ENCODE results near the gene PHF19. TPM values are rescaled to one million over a fixed set of nuclear protein-coding genes. Genes with fewer than 3 reads are reported as not detected.

PHF19 gene
- total and polyA plus RNA-seq, 2 donors, result 32.6 to 47.1 TPM

DNA sequence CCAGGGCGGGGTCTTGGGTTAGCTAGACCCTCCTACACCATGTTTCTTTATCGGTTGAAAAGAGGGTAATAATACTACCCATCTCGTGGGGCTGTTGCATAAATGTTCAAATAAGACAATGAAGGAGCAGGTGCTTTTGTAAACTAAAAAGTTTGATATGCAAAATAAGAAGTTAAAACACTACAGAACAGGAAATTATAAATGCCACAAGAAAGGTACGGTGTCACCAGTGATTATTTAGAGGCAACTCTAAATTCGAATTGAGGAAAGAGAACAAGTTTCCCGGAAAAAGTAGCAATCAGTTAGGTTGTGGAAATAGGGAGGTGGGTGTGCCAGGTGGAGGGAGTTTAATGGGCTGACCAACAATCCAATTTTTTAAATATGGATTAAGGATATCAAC, 2.5 kb upstream of the PHF19 start:
- peak in 1 of 9 donors; percentile 29 for DNase-seq (ENCODE audit: low read depth in 6 of 9, low spot score in 9 of 9)
- 23% methylated on average over 6 of the region's 6 CpGs for WGBS
- H3K4me3 ChIP-seq (ENCODE audit: low read length in 2 of 2), result no peak overlapping the region
- H3K27ac ChIP-seq (ENCODE audit: low read depth in 1 of 2, low read length in 1 of 2), result peak overlapping the region; percentile 85 to 96
- peaks cover 28 to 60% of the 10 kb centered on the region in 2 donors for H3K4me1 ChIP-seq (ENCODE audit: control insufficient read depth in 2 of 2, insufficient read depth in 2 of 2, low read length in 2 of 2)
- peaks cover 0 to 7% of the 10 kb centered on the region in 2 donors for H3K36me3 ChIP-seq (ENCODE audit: control insufficient read depth in 2 of 2, insufficient read depth in 2 of 2, low read length in 1 of 2)
- H3K27me3 ChIP-seq (ENCODE audit: control insufficient read depth in 2 of 2, insufficient read depth in 1 of 2, low read length in 1 of 2), result no peaks in the 10 kb centered on the region
- H3K9me3 ChIP-seq (ENCODE audit: control insufficient read depth in 2 of 2, insufficient read depth in 1 of 2, low read length in 1 of 2), result no peaks in the 10 kb centered on the region

DNA sequence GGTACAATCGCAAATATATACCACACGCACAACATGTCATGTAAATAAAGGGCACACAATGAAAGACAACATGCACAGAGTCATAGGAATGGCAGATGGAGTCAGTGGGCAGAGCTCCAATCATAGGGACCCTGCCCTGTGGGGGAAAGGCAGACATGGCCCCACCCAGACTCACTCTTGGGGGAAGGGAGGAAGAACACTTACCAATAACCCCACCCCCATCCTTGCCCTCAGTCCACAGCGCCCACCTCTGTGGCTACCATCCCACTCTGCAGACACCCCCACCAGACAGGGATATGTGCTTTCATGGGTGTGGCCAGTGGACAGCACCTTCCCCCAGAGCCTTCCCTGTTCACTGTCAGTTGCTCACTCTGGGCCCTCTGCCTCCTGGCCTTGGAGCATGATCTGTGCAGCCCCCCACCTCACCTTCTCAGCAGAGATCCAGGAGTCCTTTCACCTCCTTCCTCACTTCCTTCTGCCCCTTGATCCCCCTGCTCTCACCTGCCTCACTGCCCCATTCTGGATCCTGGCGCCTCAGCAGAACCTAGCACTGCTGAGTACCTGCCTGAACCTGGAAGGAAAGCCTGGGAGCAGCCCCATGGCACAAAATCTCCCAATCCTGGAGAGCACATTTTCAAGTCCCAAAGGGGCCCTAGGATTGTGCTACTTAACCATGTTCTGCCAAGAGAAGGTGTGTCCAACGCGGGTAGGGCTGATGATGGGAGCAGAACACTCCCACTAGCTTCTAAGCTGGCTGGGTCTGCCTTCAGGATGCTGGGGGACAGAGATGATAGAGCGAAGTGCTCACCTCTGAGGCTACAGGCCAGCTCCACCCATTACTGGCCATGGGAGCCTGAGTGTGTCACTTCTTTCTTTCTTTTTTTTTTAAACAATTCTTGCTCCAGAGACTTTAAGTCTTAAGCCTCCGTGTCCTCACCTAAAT, 1.5 kb upstream of the PHF19 start:
- WGBS, result 83% methylated on average over 8 of the region's 8 CpGs
- H3K36me3 ChIP-seq (ENCODE audit: control insufficient read depth in 2 of 2, insufficient read depth in 2 of 2, low read length in 1 of 2), result peaks cover 10 to 17% of the 10 kb centered on the region in 2 donors
- DNase-seq (ENCODE audit: low read depth in 6 of 9, low spot score in 9 of 9), result peak in 1 of 9 donors; percentile 60
- H3K27ac ChIP-seq (ENCODE audit: low read depth in 1 of 2, low read length in 1 of 2), result peak overlapping the region; percentile 96 to 99
- H3K4me1 ChIP-seq (ENCODE audit: control insufficient read depth in 2 of 2, insufficient read depth in 2 of 2, low read length in 2 of 2), result peaks cover 28 to 67% of the 10 kb centered on the region in 2 donors
- no peaks in the 10 kb centered on the region for H3K27me3 ChIP-seq (ENCODE audit: control insufficient read depth in 2 of 2, insufficient read depth in 1 of 2, low read length in 1 of 2)
- peak overlapping the region; percentile 71 to 77 for H3K4me3 ChIP-seq (ENCODE audit: low read length in 2 of 2)
- H3K9me3 ChIP-seq (ENCODE audit: control insufficient read depth in 2 of 2, insufficient read depth in 1 of 2, low read length in 1 of 2), result no peaks in the 10 kb centered on the region

DNA sequence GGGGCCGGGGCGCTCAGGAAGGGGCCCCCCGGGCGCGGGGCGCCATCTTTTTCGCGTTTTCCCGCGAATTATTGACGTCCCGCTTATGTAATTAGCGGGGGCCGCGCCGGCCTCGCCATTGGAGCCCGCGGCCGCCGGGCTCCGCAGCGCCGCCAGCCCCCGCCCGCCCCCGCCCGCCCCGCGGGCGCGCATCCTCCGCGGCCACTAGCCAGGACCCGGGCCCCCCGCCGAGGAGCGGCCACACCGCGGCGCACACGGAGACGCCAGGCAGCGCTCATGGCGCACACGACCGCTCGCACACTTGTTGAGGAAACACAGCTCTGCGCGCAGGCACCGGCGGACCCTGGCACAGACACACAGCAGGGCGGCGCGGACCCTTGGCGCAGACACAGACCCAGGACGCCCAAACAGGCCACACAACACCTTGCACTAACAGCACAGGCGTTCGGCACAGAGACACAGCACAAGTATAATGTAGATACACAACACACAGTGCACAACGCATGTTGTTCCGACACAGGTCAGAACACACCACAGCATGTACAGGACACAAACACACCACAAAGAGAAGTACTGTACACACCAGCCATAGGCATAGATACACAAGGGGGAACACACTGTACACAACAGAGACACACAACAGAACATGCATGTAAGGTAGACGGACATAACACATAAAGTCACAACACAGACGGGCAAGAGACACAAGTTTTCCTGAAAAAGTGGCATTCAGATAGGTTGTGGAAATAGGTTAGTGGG, 467 bp upstream of the PHF19 start:
- Histone ChIP-seq H3K27ac (ENCODE audit: low read depth in 1 of 2, low read length in 1 of 2) (peak overlapping the region; percentile 96 to 99), H3K4me1 (ENCODE audit: control insufficient read depth in 2 of 2, insufficient read depth in 2 of 2, low read length in 2 of 2) (peaks cover 23 to 66% of the 10 kb centered on the region in 2 donors), H3K36me3 (ENCODE audit: control insufficient read depth in 2 of 2, insufficient read depth in 2 of 2, low read length in 1 of 2) (peaks cover 15 to 27% of the 10 kb centered on the region in 2 donors), H3K4me3 (ENCODE audit: low read length in 2 of 2) (peak overlapping the region; percentile 71 to 77), H3K9me3 (ENCODE audit: control insufficient read depth in 2 of 2, insufficient read depth in 1 of 2, low read length in 1 of 2) (no peaks in the 10 kb centered on the region), H3K27me3 (ENCODE audit: control insufficient read depth in 2 of 2, insufficient read depth in 1 of 2, low read length in 1 of 2) (no peaks in the 10 kb centered on the region)
- 2% methylated on average over 63 of the region's 63 CpGs for WGBS
- peak in 2 of 9 donors; percentile 63 to 80 for DNase-seq (ENCODE audit: low read depth in 6 of 9, low spot score in 9 of 9)

DNA sequence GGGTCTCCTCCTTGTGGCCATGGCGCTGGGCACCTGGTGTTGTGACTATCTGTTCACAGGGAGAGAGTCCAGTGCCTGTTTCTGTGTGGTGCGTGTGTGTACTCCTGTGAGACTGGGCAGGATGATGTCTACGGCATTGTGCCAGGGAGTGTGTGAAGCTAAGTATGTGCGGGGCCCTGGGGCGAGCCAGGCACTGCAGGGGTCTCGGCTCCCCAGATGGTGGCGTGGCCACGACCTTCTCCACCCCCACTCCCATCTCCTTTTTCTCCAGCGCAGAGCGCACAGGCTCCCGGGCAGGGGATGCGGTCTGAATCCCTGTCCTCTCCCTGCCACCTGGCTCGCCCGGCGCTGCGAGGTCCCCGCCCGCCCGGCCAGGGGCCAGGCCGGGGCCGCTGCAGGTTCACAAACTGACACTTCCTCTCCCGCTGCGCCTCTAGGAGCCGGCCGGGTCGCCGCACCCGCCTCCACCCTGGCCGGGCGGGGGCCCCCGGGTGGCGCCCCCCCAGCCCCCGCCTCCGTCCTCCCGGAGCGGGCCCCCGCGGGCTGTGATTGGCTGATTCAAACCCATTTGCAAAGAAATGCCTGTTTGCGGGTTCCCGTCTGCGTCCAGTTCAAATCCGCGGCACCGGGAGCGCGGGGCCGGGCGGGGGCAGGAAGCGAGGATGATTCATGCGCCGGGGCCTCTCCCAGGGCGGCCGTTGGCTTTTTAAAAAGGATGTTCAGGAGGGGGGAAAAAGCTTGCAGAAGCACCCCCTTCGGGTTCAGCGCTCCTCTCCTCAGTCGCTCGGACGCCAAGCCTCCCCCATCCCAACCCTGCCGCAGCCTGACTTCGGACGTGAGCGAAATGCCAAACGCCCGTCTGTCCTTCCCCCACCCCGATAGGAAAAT, 790 bp downstream of the PHF19 start:
- Histone ChIP-seq H3K4me1 (ENCODE audit: control insufficient read depth in 2 of 2, insufficient read depth in 2 of 2, low read length in 2 of 2) (peaks cover 23 to 57% of the 10 kb centered on the region in 2 donors), H3K27ac (ENCODE audit: low read depth in 1 of 2, low read length in 1 of 2) (peak overlapping the region; percentile 93 to 99), H3K9me3 (ENCODE audit: control insufficient read depth in 2 of 2, insufficient read depth in 1 of 2, low read length in 1 of 2) (no peaks in the 10 kb centered on the region), H3K27me3 (ENCODE audit: control insufficient read depth in 2 of 2, insufficient read depth in 1 of 2, low read length in 1 of 2) (no peaks in the 10 kb centered on the region), H3K4me3 (ENCODE audit: low read length in 2 of 2) (peak overlapping the region; percentile 71 to 77), H3K36me3 (ENCODE audit: control insufficient read depth in 2 of 2, insufficient read depth in 2 of 2, low read length in 1 of 2) (peaks cover 19 to 34% of the 10 kb centered on the region in 2 donors)
- WGBS, result 3% methylated on average over 65 of the region's 65 CpGs
- DNase-seq (ENCODE audit: low read depth in 6 of 9, low spot score in 9 of 9), result peak in 3 of 9 donors; percentile 69 to 87 (median 70)

GRCh38 chr9:120875643-120875953, 1.4 kb downstream of the PHF19 start:
- Histone ChIP-seq H3K36me3 (ENCODE audit: control insufficient read depth in 2 of 2, insufficient read depth in 2 of 2, low read length in 1 of 2) (peaks cover 19 to 39% of the 10 kb centered on the region in 2 donors), H3K27ac (ENCODE audit: low read depth in 1 of 2, low read length in 1 of 2) (peak overlapping the region; percentile 93 to 99), H3K27me3 (ENCODE audit: control insufficient read depth in 2 of 2, insufficient read depth in 1 of 2, low read length in 1 of 2) (no peaks in the 10 kb centered on the region), H3K9me3 (ENCODE audit: control insufficient read depth in 2 of 2, insufficient read depth in 1 of 2, low read length in 1 of 2) (no peaks in the 10 kb centered on the region), H3K4me1 (ENCODE audit: control insufficient read depth in 2 of 2, insufficient read depth in 2 of 2, low read length in 2 of 2) (peaks cover 23 to 57% of the 10 kb centered on the region in 2 donors), H3K4me3 (ENCODE audit: low read length in 2 of 2) (peak overlapping the region; percentile 71 to 77)
- no peak for DNase-seq (ENCODE audit: low read depth in 6 of 9, low spot score in 9 of 9)
- 66% methylated on average over 7 of the region's 7 CpGs for WGBS

DNA sequence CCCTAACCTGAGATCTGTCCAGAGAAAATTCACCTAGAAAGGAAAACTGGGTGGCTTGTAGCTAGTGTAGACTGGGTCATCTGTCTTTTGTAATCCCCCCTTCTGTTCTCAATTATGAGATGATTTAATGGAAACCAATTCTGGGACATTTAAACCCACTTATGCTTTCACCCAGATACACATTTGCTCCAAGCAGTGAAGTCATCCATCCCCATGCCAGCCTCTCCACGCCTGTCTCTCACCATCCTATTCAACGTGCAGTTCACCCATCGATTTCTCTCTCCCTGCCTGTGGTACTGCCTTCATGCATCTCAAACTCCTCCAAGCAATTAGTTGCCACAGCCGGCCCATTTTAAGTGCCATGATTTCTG, 1.8 kb downstream of the PHF19 start:
- Histone ChIP-seq H3K27ac (ENCODE audit: low read depth in 1 of 2, low read length in 1 of 2) (peak overlapping the region; percentile 93 to 99), H3K4me3 (ENCODE audit: low read length in 2 of 2) (peak overlapping the region in 1 of 2 donors; percentile 77), H3K27me3 (ENCODE audit: control insufficient read depth in 2 of 2, insufficient read depth in 1 of 2, low read length in 1 of 2) (no peaks in the 10 kb centered on the region), H3K36me3 (ENCODE audit: control insufficient read depth in 2 of 2, insufficient read depth in 2 of 2, low read length in 1 of 2) (peaks cover 23 to 43% of the 10 kb centered on the region in 2 donors), H3K9me3 (ENCODE audit: control insufficient read depth in 2 of 2, insufficient read depth in 1 of 2, low read length in 1 of 2) (no peaks in the 10 kb centered on the region), H3K4me1 (ENCODE audit: control insufficient read depth in 2 of 2, insufficient read depth in 2 of 2, low read length in 2 of 2) (peaks cover 21 to 60% of the 10 kb centered on the region in 2 donors)
- no peak for DNase-seq (ENCODE audit: low read depth in 6 of 9, low spot score in 9 of 9)
- WGBS, result 95% methylated on average over 4 of the region's 4 CpGs

DNA sequence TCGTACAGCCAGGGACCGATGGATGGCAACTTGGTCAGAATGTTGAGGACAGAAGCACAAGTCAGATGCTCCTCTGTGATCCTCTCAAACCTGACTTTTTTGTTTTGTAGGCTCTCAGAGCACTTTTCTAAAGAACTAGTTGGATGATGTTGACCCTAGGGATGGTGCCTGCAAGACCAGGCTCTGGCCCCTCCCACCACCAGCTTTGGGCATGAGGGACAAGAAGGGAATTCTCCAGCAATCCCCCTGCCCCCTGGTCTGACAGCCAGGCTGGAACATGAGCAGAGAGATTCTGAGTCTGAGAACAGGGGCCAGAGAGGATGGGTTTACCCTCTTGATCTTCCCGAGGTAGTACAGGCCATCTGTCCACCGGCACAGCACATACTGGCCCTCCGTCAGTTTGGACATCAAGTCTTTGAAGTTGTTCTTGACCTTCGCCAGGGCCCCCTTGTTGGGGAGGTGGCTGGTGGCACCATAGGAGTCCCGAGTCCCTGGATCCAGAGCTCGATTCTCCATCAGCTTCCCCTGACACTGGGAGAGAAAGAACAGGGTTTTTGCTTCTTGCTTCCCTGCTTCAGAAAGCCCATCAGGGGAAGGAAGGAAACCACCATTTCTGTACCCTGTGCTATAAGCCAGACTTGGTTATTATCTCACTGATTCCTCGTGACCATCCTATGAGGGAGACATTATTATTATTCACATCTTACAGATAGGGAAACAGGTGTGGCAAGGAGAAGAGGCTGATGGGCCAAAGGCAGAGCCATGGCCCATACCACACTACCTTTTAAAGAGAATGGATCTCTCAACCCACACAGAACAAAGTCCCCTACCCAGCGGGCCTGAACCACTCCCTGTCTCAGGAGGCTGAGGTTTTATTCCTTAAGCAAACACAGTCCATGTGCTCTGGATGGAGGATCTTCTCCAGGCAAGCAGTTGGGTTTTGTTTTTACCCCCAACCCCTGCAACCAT, 2.5 kb downstream of the PHF19 start:
- peaks cover 24 to 50% of the 10 kb centered on the region in 2 donors for H3K36me3 ChIP-seq (ENCODE audit: control insufficient read depth in 2 of 2, insufficient read depth in 2 of 2, low read length in 1 of 2)
- H3K27ac ChIP-seq (ENCODE audit: low read depth in 1 of 2, low read length in 1 of 2), result peak overlapping the region; percentile 33 to 93
- 97% methylated on average over 10 of the region's 10 CpGs for WGBS
- no peak overlapping the region for H3K4me3 ChIP-seq (ENCODE audit: low read length in 2 of 2)
- DNase-seq (ENCODE audit: low read depth in 6 of 9, low spot score in 9 of 9), result no peak
- peaks cover 18 to 60% of the 10 kb centered on the region in 2 donors for H3K4me1 ChIP-seq (ENCODE audit: control insufficient read depth in 2 of 2, insufficient read depth in 2 of 2, low read length in 2 of 2)
- no peaks in the 10 kb centered on the region for H3K27me3 ChIP-seq (ENCODE audit: control insufficient read depth in 2 of 2, insufficient read depth in 1 of 2, low read length in 1 of 2)
- H3K9me3 ChIP-seq (ENCODE audit: control insufficient read depth in 2 of 2, insufficient read depth in 1 of 2, low read length in 1 of 2), result no peaks in the 10 kb centered on the region

DNA sequence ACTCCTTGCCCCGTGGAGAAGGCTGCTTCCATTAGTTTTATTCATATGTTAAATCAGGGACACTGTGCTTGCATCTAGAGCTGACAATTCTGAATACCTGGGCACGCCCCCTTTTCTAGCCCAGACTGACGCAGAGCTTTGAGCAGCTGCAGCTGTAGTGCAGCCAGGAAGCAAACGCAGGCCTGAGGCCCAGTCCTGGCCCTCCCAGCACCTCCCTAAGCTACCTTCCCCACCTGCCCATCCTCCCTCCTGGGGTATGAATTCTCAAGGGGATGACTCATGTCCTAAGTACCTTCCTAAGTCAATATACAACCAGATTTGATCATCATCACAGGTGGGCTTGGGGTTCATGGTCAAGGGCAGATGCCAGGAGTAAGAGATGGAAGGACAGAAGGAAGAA, 3.5 kb downstream of the PHF19 start:
- peak overlapping the region in 1 of 2 donors; percentile 60 for H3K27ac ChIP-seq (ENCODE audit: low read depth in 1 of 2, low read length in 1 of 2)

More for the DNA sequence above, 3.5 kb downstream of the PHF19 start:
- no peaks in the 10 kb centered on the region for H3K9me3 ChIP-seq (ENCODE audit: control insufficient read depth in 2 of 2, insufficient read depth in 1 of 2, low read length in 1 of 2)
- H3K36me3 ChIP-seq (ENCODE audit: control insufficient read depth in 2 of 2, insufficient read depth in 2 of 2, low read length in 1 of 2), result peaks cover 24 to 51% of the 10 kb centered on the region in 2 donors
- no peaks in the 10 kb centered on the region for H3K27me3 ChIP-seq (ENCODE audit: control insufficient read depth in 2 of 2, insufficient read depth in 1 of 2, low read length in 1 of 2)
- WGBS, result 87% methylated on average over 4 of the region's 4 CpGs
- no peak overlapping the region for H3K4me3 ChIP-seq (ENCODE audit: low read length in 2 of 2)
- DNase-seq (ENCODE audit: low read depth in 6 of 9, low spot score in 9 of 9), result peak in 1 of 9 donors; percentile 42
- peaks cover 9 to 56% of the 10 kb centered on the region in 2 donors for H3K4me1 ChIP-seq (ENCODE audit: control insufficient read depth in 2 of 2, insufficient read depth in 2 of 2, low read length in 2 of 2)

Data from thymus (tissue), 11 donors.